ENCODE data around the gene TMEM167B.
"Not testable (repeated sequence)": the region's sequence is repeated elsewhere in the genome, so short reads cannot be mapped to it uniquely, and the experiment has no call there.

The TMEM167B gene

DNA sequence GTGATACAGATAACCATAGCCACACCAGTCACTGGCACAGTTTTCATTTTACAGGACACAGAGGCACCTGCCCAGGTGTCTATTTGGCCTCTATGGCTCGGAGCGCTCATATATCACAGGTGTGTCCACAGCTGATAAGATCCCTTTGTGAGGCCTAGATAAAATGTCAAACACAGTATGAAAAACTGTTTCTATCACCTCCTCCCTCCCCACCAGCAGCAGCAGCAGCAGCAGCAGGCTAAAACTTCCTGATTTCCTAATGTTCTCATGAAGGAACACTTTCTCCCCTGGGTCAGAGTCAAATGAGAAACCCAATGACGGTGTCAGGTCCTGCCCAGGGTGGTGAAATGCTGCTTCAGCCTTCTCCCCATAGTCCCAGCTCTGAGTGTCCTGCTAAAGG is 47.8 kb downstream of the TMEM167B start:
- Histone ChIP-seq H3K4me3 (replicated peaks; ENCODE audit: insufficient read depth, low read length) (no peak overlapping the region), H3K27ac (replicated peaks) (no peak overlapping the region), H3K27me3 (ENCODE audit: insufficient read depth, poor library complexity, severe bottlenecking) (no peaks in the 10 kb centered on the region)
- peak in 1 of 2 experiments; percentile 9 for DNase-seq (ENCODE audit: low read depth in 1 of 2, low spot score in 1 of 2)
- TF ChIP-seq, protein P1, sequence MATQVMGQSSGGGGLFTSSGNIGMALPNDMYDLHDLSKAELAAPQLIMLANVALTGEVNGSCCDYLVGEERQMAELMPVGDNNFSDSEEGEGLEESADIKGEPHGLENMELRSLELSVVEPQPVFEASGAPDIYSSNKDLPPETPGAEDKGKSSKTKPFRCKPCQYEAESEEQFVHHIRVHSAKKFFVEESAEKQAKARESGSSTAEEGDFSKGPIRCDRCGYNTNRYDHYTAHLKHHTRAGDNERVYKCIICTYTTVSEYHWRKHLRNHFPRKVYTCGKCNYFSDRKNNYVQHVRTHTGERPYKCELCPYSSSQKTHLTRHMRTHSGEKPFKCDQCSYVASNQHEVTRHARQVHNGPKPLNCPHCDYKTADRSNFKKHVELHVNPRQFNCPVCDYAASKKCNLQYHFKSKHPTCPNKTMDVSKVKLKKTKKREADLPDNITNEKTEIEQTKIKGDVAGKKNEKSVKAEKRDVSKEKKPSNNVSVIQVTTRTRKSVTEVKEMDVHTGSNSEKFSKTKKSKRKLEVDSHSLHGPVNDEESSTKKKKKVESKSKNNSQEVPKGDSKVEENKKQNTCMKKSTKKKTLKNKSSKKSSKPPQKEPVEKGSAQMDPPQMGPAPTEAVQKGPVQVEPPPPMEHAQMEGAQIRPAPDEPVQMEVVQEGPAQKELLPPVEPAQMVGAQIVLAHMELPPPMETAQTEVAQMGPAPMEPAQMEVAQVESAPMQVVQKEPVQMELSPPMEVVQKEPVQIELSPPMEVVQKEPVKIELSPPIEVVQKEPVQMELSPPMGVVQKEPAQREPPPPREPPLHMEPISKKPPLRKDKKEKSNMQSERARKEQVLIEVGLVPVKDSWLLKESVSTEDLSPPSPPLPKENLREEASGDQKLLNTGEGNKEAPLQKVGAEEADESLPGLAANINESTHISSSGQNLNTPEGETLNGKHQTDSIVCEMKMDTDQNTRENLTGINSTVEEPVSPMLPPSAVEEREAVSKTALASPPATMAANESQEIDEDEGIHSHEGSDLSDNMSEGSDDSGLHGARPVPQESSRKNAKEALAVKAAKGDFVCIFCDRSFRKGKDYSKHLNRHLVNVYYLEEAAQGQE (IDR thresholded peaks at IDR 0.05; ENCODE audit: insufficient replicate concordance, low read depth), result no peak
- TF ChIP-seq, protein P2, sequence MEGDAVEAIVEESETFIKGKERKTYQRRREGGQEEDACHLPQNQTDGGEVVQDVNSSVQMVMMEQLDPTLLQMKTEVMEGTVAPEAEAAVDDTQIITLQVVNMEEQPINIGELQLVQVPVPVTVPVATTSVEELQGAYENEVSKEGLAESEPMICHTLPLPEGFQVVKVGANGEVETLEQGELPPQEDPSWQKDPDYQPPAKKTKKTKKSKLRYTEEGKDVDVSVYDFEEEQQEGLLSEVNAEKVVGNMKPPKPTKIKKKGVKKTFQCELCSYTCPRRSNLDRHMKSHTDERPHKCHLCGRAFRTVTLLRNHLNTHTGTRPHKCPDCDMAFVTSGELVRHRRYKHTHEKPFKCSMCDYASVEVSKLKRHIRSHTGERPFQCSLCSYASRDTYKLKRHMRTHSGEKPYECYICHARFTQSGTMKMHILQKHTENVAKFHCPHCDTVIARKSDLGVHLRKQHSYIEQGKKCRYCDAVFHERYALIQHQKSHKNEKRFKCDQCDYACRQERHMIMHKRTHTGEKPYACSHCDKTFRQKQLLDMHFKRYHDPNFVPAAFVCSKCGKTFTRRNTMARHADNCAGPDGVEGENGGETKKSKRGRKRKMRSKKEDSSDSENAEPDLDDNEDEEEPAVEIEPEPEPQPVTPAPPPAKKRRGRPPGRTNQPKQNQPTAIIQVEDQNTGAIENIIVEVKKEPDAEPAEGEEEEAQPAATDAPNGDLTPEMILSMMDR (IDR thresholded peaks at IDR 0.05; ENCODE audit: insufficient read depth, low read length), result no peak
- TF ChIP-seq GABPA (IDR thresholded peaks at IDR 0.05; ENCODE audit: low read depth) (no peak), POLR2AphosphoS5 (IDR thresholded peaks at IDR 0.05; ENCODE audit: low read depth) (no peak), SPI1 (IDR thresholded peaks at IDR 0.05; ENCODE audit: borderline replicate concordance, low read depth) (no peak)

DNA sequence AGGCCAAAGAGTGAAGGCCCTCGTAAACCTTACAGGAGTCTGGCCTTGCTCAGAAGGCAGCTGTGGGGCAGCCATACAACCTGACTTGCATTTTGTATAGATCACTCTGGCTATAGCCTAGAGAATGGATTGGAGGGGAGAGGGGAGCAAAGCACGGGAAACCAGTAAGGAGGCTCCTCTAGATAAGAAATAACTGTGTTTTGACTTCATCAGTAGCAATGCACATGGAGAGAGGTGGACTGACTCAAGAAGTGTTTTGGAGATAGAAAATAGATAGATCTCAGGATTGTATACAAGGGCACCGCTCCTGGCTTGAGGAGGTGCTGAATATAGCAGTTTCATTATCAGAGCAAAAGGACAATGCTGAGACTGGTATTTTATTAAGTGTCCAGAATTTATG is 49.8 kb downstream of the TMEM167B start:
- TF ChIP-seq, protein P2 (IDR thresholded peaks at IDR 0.05; ENCODE audit: insufficient read depth, low read length), result no peak
- TF ChIP-seq SPI1 (IDR thresholded peaks at IDR 0.05; ENCODE audit: borderline replicate concordance, low read depth), result no peak
- no peak for DNase-seq (ENCODE audit: low read depth in 1 of 2, low spot score in 1 of 2)

DNA sequence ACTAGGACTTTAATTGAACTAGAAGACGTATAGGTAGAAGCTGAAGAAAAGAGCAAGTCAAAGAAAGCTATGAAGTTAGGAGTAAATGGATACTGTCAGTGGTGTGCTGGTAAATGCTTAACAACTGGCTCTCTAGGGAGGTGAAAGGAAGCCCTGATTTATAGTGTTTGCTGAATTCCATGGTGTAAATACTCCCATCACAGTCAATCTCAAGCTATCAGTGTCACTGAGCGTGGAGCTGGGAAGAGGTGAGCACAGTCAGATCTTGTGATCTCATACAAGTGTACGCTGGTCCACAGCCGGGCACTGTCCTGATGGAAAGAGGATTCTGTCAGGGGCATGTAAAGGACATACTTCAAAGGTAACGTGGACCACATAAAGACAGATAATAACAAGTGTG is 51.7 kb downstream of the TMEM167B start:
- DNase-seq (ENCODE audit: low read depth in 1 of 2, low spot score in 1 of 2), result no peak
- TF ChIP-seq, protein P1 (IDR thresholded peaks at IDR 0.05; ENCODE audit: insufficient replicate concordance, low read depth), result no peak
- no peak for TF ChIP-seq POLR2AphosphoS5 (IDR thresholded peaks at IDR 0.05; ENCODE audit: low read depth)
- TF ChIP-seq GABPA (IDR thresholded peaks at IDR 0.05; ENCODE audit: low read depth), result no peak
- Histone ChIP-seq H3K27me3 (ENCODE audit: insufficient read depth, poor library complexity, severe bottlenecking) (no peaks in the 10 kb centered on the region), H3K27ac (replicated peaks) (no peak overlapping the region), H3K4me3 (replicated peaks; ENCODE audit: insufficient read depth, low read length) (no peak overlapping the region)

More for the DNA sequence above, 49.8 kb downstream of the TMEM167B start:
- no peak overlapping the region for H3K27ac ChIP-seq (replicated peaks)
- H3K4me3 ChIP-seq (replicated peaks; ENCODE audit: insufficient read depth, low read length), result no peak overlapping the region
- no peaks in the 10 kb centered on the region for H3K27me3 ChIP-seq (ENCODE audit: insufficient read depth, poor library complexity, severe bottlenecking)

DNA sequence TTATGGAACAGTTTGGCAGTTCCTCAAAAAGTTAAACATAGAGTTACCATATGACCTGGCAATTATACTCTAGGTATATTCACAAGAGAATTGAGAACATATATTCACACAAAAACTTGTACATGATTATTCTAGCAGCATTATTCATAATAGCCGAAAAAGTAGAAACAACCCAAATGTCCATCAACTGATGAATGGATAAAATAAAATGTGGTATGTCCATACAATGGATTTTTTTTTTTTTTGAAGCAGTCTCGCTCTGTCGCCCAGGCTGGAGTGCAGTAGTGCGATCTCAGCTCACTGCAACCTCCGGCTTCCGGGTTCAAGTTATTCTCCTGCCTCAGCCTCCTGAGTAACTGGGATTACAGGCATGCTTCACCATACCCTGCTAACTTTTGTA is 52.2 kb downstream of the TMEM167B start:
- H3K4me3 ChIP-seq (replicated peaks; ENCODE audit: insufficient read depth, low read length); H3K27me3 ChIP-seq (ENCODE audit: insufficient read depth, poor library complexity, severe bottlenecking); H3K27ac ChIP-seq (replicated peaks); DNase-seq (ENCODE audit: low read depth in 1 of 2, low spot score in 1 of 2): not testable (repeated sequence)

Measured in HL-60 (cell line).